Activated T-cell treated with anti-CD3 and anti-CD28 coated beads, Interleukin-2, amount 50 U/mL, for 1 hour (primary cell): ENCODE results near the gene PIK3CD.
"Not testable (repeated sequence)": the region's sequence is repeated elsewhere in the genome, so short reads cannot be mapped to it uniquely, and the experiment has no call there.

Experiments used
- DNase-seq: peaks from one replicate; pipeline ENCODE4 v3.0.0-alpha.2; 2020

Gene PIK3CD

DNA sequence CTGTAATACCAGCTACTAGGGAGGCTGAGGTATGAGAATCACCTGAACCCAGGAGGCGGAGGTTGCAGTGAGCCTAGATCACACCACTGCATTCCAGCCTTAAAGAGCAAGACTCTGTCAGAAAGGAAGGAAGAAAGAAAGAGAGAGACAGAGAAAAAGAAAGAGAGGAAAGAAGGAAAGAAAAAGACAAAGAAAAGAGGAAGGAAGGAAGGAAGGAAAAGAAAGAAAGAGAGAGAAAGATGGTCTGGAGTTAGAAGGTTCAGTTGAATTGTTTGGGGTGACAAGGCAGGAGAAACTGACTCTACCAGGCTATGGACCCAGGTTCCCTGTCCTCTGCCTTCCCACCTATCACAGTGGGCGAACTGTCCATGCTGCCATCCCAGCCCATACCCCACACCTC is 27.4 kb upstream of the PIK3CD start:
- no peak for DNase-seq

DNA sequence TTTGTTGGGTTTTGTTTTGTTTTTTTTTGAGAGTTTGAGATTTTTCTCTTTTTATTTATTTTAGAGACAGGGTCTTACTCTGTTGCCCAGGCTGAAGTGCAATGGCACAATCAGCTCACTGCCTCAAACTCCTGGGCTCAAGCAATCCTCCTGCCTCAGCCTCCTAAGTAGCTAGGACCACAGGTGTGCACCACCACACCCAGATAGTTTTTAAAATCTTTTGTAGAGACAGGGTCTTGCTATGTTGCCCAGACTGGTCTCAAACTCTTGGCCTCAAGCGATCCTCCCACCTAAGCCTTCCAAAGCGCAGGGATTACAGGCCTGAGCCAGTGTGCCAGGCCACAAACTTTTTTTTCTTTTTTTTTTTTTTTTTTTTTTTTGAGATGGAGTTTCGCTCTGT is 26.5 kb upstream of the PIK3CD start:
- DNase-seq = not testable (repeated sequence)

DNA sequence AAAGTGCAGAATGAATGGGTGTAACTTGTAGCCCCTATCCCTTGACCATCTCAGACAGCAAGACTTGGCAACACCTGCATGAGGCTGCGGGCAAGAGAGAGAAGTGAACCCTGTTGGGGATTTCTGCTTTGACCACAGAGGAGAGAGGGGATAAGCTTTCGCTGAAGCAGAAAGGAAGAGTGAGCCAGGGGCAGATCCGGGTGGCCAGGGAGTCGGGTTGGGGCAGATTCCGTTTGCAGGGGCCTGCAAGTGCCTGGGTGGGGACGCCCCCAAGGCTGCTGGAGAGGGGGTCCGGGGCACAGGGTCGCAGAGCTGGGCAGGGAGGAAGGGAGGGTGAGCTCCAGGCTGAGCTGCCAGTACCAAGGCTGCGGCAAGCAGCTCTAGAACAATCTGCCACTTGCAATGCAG is 25.3 kb upstream of the PIK3CD start:
- peak; percentile 27 for DNase-seq

DNA sequence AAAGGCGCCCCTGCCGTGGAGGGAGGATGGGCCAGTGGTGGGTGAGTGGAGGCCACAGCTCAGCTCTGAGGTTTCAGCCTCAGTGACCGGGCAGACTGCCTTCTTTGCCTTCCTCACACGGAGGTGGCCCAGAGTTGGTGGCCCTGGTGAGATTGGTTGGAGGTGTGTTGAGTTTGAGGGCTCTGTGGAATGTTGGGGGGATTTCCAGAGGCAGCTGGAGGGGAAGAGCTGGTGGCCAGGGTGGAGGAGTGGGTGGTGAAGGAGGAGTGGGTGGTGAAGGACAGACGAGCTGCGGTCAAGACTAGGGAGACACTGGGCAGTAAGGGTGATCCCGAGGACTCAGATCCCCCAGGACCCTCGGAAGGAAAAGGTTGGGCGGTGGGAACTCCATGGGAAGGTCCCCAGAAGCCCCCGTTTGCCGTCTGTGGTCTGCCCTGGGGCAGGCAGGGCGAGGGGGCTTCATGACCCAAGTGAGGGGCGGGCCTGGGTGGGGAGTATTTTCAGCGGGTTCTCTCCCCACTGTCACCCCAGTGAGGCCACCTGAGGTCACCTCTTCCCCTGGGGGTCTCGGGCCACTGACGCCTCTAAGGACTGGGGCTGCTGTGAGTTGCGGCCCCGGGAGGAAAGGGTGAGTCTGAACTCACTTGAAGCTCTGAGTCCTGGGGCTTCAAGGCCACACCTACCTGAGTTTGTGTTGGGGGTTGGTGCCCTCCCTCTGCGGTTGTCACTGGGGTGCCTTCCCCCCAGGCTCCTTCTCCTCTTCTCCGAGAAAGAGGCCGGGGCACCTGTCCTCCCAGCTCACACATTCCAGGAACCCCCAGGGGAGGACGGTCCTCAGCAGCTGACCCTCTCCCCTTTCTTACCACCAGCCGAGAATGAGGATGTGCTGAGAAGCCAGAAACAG is 22.7 kb upstream of the PIK3CD start:
- peak; percentile 73 for DNase-seq

DNA sequence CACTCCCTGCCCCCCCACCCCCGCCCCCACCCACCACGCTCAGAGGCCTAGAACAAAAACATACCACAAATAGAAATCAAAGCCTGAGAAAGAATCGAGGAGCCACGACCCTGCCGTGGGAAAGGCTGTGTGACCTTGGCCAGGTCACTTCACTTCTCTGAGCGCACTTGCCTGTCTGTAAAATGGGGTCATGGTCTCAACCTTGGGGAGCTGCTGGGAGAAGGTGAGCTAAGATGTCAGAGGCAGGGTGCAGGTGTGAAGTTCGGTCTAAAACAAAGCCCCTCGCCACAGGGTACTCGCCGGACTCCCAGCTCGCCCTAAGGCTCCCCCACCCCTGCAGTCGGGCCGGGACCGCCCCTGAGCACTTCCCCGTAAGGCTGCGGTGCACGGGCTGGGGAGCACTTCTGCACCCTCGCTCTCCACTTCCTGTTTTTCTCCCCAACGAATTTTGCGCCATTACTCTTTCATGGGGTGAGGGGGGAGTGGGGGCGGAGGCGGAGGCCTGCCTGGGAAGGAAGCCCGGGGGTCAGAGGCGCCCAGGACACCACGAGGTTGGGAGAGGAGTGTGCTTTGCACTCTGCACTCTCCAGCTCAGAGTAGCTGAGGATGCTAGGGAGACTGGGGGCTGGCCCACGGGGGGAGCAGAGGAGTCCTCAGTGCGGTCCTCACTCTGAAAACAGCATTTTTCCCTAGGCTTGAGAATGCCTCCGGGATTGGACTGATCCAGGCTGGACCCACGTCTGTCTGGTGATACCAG is 21.9 kb upstream of the PIK3CD start:
- DNase-seq = peak; percentile 73

DNA sequence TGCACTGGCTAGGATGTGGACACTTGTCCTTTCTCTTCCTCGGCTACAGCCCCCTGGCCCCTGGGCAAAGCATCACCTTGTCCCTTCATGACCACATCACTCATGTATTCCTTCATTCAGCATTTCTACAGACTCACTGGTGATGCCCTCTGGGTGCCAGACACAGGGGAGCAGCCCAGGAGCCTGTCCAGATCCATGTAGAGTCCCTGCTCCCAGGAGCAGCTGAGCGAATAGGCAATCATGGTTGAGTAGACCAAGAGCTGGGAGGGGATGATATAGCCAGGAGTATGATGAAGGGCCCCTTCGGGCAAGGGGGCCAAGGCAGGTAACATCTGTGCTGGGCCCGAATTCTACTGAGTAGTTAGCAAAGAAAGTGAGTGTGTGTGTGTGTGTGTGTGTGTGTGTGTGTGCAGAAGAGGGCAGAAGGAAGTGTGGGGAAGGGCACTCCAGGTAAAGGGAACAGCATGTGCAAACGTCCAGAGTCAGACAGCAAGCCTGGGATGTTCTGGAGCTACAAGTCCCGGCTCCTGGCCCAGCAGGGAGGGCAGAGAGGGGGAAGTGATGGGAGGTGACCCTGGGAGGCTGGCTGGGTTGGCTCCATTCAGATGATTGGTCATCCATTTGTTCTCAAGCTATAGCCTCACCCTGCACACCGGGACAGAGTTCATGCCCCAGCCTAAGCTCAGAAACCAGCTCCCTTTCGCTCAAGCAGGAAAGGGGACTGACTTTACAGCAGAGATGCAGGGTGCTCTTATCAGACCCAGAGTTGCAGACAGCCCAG is 21.0 kb upstream of the PIK3CD start:
- peak; percentile 51 for DNase-seq

DNA sequence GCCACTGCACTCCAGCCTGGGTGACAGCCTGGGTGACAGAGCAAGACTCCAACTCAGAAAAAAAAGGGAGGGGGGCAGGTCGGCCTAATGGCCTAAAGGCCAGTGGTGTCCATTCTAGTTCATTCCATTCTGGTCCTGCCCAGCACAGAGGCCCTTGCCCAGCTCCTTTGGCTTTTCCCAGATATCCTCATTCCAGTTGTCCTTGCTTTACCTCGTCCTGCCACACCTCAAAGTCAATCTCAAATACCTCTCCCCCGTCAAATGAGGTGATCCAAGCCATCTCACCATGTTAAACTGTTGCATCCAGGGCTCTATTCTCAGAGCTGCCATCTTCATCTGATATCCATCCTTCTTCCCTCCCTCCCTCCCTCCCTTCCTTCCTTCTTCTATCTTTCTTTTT is 19.9 kb upstream of the PIK3CD start:
- peak; percentile 30 for DNase-seq

DNA sequence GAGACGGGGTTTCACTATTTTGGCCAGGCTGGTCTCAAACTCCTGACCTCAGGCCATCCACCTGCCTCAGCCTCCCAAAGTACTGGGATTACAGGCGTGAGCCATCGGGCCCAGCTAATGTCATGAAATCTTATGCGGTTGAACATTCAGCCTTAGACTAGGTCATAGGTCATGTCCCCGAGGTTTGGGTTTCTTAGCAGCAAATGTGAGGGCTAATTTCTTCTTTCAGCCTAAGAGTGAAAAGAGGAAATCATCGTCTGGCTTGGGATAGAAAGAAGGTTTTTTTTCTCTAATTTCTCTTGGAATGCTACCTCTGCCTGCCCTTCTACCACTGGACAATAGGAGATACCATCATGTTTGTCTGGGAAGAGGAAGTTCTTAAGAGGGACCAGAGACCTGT is 18.0 kb upstream of the PIK3CD start:
- no peak for DNase-seq

DNA sequence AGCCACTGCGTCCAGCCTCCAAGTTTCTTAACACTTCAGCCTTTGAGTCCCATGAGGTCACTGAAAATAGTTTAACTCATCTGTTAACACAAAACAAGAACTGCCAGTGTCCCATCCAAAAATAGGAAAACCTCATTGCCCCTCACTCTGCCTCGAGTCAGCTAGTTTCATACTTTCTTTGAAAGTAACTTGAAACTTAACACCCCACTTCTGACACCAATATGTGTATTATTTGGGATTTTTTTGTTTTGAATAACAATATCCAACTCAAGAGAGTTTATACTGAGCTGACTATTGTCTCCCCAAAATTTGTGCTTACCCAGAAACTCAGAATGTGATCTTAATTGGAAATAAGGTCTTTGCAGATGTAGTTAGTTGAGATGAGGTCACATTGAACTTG is 16.9 kb upstream of the PIK3CD start:
- DNase-seq = no peak

DNA sequence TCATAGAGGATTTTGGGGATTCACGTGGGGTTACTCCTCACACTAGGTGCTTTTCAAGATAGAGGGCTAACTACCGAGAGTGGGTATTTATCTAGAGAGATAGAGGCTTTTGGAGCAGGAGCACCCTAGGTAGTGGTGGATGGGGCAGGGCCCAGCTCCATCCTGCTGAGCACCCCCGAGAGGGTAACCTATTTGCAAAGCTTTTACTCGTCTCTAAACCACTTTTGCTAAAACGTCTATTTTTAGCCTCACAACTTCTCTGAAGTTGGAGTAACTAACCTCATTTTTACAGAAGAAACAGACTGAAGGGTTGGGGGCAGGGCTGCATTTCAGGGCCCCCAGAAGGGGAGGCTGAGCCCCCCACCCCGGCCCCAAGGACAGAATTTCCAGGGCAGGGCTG is 12.3 kb upstream of the PIK3CD start:
- DNase-seq = no peak

DNA sequence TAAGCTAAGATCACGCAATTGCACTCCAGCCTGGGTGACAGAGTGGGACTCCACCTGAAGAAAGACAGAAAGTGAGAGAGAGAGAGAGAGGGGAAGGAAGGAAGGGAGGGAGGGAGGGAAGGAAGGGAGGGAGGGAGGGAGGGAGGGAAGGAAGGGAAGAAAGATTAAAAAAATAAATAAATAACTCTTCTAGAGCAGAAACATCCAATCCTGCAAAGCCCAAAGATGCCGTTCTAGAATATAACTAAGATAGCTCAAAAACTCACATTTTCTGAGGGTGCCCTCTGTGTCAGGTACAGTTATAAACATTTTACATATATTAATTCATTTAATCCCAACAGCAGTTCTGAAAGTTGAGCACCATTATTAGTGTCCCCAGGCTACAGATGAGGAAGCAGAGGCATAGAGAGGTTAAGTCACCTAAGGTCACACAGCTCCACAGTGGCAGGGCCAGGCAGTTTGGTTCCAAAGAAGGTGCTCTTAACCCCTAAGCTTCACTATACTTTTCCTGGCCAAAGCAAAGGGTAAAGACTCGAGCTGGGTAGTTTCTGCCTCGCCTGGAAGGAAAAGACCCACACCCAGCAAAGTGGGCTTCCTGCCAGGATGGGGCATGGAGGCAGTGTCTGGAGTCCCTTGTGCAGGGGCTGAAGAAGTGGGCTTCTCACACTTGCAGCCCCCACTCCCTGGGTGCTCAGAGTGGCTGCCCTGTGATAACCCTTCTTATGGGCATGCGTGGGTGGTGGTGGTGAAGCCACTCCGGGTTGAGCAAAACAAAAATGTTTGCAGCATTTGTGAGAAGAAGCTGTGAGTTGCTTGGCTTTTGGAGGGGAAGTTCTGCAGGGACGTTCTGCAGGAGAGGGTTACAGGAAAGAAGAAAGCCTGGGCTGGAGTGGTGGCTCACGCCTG is 7.9 kb upstream of the PIK3CD start:
- DNase-seq = peak; percentile 29

DNA sequence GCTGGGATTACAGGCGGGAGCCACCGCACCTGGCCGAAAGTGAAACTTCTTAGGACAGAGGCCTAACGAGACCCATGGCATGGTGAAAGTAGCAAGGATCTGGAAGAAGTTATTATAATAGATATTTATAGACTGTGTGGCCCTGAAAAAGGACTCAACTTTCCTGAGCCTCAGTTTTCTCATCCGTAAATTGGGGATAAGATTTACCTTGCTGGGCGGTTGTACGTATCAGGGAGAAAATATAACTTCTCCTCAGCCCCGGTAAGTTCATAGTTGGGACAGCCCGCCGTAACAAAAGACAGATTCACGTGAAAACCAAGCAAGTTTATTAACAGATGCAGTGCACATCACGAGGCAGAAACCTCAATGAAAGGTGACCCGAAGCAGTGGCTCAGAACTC is 5.5 kb upstream of the PIK3CD start:
- DNase-seq = no peak

DNA sequence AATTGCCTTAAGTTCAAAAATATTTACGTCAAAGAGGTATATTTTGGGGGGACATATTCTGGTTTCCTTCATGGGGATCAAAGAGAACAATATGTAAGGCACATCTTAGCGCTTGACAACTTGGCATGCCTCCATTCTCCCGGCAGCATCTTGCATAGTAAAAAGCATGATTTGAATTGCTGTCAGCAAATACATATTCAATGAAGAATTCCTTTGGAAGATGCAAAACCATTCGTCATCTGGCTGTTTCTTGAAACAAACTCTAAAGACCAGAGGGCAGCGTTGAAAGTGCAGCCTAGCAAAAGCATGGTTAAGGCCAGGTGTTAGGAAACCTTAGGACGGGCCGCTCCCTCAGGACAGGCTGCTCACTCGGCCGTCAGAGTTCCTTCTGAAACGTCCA is 3.4 kb upstream of the PIK3CD start:
- no peak for DNase-seq

DNA sequence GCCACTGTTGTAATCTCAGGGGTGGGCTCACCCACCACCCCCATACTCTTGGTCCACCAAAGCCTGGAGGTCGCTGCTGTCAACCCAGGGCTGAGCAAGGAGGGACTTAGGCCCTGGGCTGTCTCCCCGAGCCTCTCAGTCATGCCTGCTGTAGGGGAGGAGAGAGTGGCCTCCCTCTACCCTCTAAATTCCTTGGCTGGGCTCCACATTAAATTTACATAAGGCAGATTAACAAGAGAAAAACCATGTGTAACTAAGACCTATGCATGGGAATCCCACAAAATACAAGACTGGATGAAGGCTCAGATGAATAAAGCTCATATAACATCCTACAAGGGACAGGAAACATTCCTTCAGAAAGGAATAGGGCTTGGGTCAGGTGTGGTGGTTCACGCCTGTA is 1.8 kb upstream of the PIK3CD start:
- no peak for DNase-seq

DNA sequence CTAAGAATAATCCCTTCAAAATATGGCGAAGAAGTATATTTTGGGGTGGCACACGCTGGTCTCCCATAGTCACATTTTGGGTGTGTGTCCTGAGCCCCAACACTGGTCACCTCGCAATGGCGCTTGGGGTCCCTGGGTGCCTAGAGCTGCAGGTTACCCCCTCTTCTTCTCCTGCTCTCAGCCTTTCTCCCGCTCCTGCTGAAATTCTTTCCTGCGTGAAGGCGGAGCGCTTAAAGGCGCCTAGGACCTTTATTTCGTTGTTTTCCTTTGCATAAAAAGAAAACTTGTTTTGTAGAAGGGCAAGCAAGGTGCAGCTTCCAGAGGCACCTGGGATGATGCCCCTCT is 339 bp upstream of the PIK3CD start:
- no peak for DNase-seq

DNA sequence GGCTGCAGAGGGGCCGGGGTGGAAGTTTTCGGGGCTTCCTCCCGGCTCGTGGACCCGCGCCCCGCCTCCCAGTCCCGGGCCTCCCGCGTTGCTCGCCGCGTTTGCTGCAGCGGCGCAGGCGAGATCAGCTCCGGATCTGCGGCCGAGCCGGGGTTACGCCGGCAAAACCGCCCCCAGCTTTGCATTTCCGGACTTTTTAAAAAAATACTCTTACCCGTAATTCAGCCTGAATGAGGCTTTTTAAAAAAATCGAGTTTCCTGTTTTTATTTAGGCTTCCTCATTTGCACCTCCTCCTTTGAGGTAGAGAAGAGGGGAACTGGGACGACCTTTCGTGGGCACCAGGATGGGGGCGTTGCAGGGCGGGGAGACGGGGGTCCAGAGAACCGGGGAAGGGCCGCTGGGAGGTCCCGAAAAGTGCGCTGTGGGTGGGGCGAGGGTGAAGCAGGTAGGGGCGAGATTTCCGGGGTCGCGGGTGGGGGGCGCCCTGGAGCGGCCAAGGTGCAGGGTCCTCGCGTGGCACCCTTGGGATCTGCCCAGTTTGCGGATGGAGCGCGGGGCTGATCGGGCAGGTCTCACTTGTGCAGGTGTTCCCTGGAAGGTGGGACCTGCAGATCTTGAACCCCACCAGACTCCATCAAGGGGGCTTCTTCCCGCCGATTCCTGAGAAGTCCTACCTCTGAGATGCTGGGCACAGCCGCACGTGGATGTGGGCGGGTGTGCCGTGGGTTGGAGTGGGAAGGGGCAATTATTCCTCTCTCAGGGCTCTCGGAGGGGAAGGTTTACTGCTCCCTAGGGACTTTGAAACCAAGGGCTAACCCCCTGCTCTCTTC is 1.1 kb downstream of the PIK3CD start:
- peak; percentile 73 for DNase-seq

DNA sequence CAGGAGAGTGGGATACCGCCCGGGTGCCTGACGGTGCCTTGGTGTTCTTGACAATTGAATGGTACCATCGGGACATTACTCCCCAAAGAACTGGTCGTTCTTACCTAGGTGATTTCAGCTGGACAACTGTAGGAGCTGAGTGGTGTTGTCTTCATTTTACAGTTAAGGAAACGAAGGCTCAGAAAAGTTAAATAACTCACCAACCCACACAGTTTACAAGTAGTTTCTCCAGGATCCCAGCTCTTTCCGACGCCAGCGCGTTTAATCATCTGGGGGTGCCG is 1.6 kb downstream of the PIK3CD start:
- DNase-seq = no peak

DNA sequence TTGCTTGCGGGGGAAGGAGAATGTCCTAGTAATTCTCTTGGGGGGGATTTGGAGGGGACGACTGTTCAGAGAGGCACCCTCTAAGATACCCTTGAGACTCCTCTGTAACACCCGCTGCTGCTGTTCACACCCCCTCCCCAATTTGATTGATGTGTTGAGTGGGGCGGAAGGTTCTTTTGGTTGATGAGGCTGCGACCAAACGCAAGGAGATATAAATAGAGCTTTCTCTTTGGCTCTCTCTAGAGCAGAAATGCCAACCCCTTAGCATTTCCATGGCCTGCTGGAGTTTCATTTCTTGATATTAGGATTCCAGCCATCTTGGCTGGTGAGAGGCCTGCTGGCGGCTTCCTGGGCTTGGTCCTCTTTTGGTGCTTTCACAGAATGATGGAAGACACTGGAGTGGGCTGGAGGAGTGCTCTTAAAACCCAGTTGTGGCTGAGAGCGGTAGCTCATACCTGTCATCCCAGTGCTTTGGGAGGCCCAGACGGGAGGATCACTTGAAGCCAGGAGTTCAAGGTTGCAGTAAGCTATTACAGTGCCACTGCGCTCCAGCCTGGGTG is 2.0 kb downstream of the PIK3CD start:
- DNase-seq = peak; percentile 43

DNA sequence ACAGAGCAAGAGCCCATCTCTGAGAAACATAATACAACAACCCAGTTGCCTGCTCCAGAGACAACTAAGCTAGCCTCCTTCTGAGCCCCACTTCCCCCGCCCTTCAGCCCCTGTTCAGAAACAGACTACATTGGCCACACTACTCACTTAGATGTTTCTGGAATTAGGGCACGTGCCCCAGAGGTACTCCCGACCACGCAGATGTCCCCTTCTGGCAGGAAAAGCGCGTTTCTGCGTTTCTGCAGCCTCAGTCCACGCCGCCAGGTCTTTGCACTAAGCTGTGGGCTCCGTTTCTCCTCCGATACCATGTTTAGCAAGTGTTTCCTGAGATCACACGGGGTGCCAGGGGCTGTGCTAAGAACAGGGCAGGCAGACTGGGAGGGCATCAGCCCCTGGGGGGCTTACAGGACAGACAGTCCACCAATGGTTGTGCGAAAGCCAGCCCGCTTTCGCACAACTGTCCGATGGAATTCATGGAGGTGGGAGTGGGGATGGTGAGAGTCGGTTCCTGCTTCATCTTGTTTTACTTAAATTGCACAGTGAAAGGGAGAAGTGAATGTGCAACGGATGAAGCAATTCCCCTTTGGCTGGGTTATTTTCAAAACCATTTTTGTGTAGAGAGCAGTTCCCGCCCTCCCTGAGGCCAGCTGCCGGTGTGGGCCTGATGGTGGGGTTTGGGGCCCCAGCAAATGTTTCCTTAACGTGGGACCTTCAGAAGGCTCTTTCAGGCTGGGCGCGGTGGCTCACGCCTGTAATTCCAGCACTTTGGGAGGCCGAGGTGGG is 2.7 kb downstream of the PIK3CD start:
- peak; percentile 38 for DNase-seq
